Measurements from ENCODE around the gene SRR. TPM values are rescaled to one million over a fixed set of nuclear protein-coding genes. Genes with fewer than 3 reads are reported as not detected.
"Not testable (repeated sequence)": the region's sequence is repeated elsewhere in the genome, so short reads cannot be mapped to it uniquely, and the experiment has no call there.

Gene SRR
- polyA plus RNA-seq (2013, experiment 1 of 2; ENCODE audit: insufficient read length): 19.1 TPM
- 18.9 TPM for polyA plus RNA-seq (2013, experiment 2 of 2; ENCODE audit: insufficient read length)

- peak; percentile 92 for DNase-seq
These were observed at the start of gene SRR, which contains the start of gene SMG6 for GRCh38 chr17:2303204-2304188. Gene SRR (plus strand): TSS chr17:2303950. CDS start chr17:2315561, 11,611 bp downstream. Gene SMG6 (minus strand): TSS chr17:2303785. CDS start chr17:2303720, 65 bp downstream.

GRCh38 chr17:2258830-2259229, 44.9 kb upstream of the SRR start:
- not testable (repeated sequence) for DNase-seq

- DNase-seq: peak; percentile 54
These were observed 43.8 kb upstream of the SRR start for GRCh38 chr17:2259769-2260536.

GRCh38 chr17:2262135-2262587, 41.6 kb upstream of the SRR start:
- DNase-seq: peak; percentile 87

- no peak for DNase-seq
These were observed 40.3 kb upstream of the SRR start for GRCh38 chr17:2263183-2264066.

GRCh38 chr17:2264067-2264860, 39.5 kb upstream of the SRR start:
- DNase-seq: peak; percentile 33

- not testable (repeated sequence) for DNase-seq
These were observed 38.6 kb upstream of the SRR start for GRCh38 chr17:2265166-2265565.

GRCh38 chr17:2266045-2266864, 37.5 kb upstream of the SRR start:
- no peak for DNase-seq

GRCh38 chr17:2266865-2267228, 36.9 kb upstream of the SRR start:
- no peak for DNase-seq

- DNase-seq: no peak
These were observed 36.4 kb upstream of the SRR start for GRCh38 chr17:2267354-2267753.

GRCh38 chr17:2271985-2272702, 31.6 kb upstream of the SRR start:
- DNase-seq: no peak

- no peak for DNase-seq
These were observed 29.3 kb upstream of the SRR start for GRCh38 chr17:2274414-2274813.

- DNase-seq: no peak
These were observed 28.0 kb upstream of the SRR start for GRCh38 chr17:2275722-2276121.

- DNase-seq: no peak
These were observed 26.1 kb upstream of the SRR start for GRCh38 chr17:2277429-2278170.

GRCh38 chr17:2279707-2280106, 24.0 kb upstream of the SRR start:
- DNase-seq: no peak

- peak; percentile 80 for DNase-seq
These were observed 21.4 kb upstream of the SRR start for GRCh38 chr17:2282297-2282873.

GRCh38 chr17:2283302-2283701, 20.4 kb upstream of the SRR start:
- DNase-seq: no peak

- no peak for DNase-seq
These were observed 13.8 kb upstream of the SRR start for GRCh38 chr17:2289878-2290478.

Measured in fibroblast of skin of back (primary cell).